SK-N-SH (cell line): ENCODE data around the gene CLCN2. TPM values are rescaled to one million over a fixed set of nuclear protein-coding genes. Genes with fewer than 3 reads are reported as not detected.

Experiments used
- CTCF ChIA-PET: fragments of 300-600, 350-600 bp; formaldehyde crosslinking; extraction: SDS; loops from one replicate; lab custom pipeline; 2021; lab: Yijun Ruan, JAX
- POLR2A ChIA-PET: fragments of 350-600 bp; sonication (Branson Sonifier 250); formaldehyde crosslinking; extraction: SDS; loops from one replicate; lab custom pipeline; 2020; ENCODE audit warnings: antibody characterized with exemption, inconsistent platforms; lab: Yijun Ruan, JAX
- DNase-seq: peaks from one replicate; pipeline ENCODE4 v3.0.0; 2012
- H2AFZ ChIP-seq: fragments of 200-600 bp; sonication (generic); 2 replicates; pipeline ENCODE4 v1.8.1; 2016; ENCODE audit warnings: antibody characterized with exemption, mild to moderate bottlenecking, low read depth
- H3F3A ChIP-seq: fragments of 200-600 bp; sonication (generic); replicated peaks from 2 replicates; pipeline ENCODE3; 2016; ENCODE audit warnings: antibody characterized with exemption, mild to moderate bottlenecking; ENCODE audit not compliant: insufficient read depth
- H3K27ac ChIP-seq, 2 experiments: fragments of 200-500 bp in 1 of 2; fragments of 200-600 bp in 1 of 2; sonication (Bioruptor generic) in 1 of 2; sonication (generic), shearing (Covaris generic) in 1 of 2; 2 replicates each; pipeline versions ENCODE4 v1.5.1 to v1.6.1; 2014 to 2016; ENCODE audit warnings: low read depth in 2 of 2, inconsistent platforms in 1 of 2, low read length in 1 of 2, mild to moderate bottlenecking in 1 of 2, mixed read lengths in 1 of 2
- H3K27me3 ChIP-seq: fragments of 200-600 bp; sonication (generic), shearing (Covaris generic); 2 replicates; pipeline ENCODE4 v1.6.1; 2016; ENCODE audit warnings: mixed run types; ENCODE audit not compliant: insufficient read depth
- H3K36me3 ChIP-seq, 2 experiments: fragments of 200-500 bp in 1 of 2; fragments of 200-600 bp in 1 of 2; sonication (Bioruptor generic) in 1 of 2; sonication (generic) in 1 of 2; replicated peaks in 1 of 2; 2 replicates each; pipeline versions ENCODE3 to v1.5.1; 2014 to 2016; ENCODE audit warnings: low read length in 1 of 2, mild to moderate bottlenecking in 1 of 2; ENCODE audit not compliant: insufficient read depth in 2 of 2, control insufficient read depth in 1 of 2
- H3K4me1 ChIP-seq, 2 experiments: fragments of 200-500 bp in 1 of 2; fragments of 200-600 bp in 1 of 2; sonication (Bioruptor generic) in 1 of 2; sonication (generic), shearing (Covaris generic) in 1 of 2; 2 replicates each; pipeline versions ENCODE4 v1.5.1 to v1.6.1; 2014 to 2016; ENCODE audit warnings: low read depth in 1 of 2, low read length in 1 of 2, mixed run types in 1 of 2; ENCODE audit not compliant: insufficient read depth in 2 of 2, control insufficient read depth in 1 of 2
- H3K4me2 ChIP-seq: fragments of 200-600 bp; sonication (generic), shearing (Covaris generic); 2 replicates; pipeline ENCODE4 v1.6.1; 2017; ENCODE audit warnings: mixed run types
- H3K4me3 ChIP-seq, 2 experiments: fragments of 200-500 bp in 1 of 2; fragments of 200-600 bp in 1 of 2; sonication (Bioruptor generic) in 1 of 2; sonication (generic), shearing (Covaris generic) in 1 of 2; 2 replicates each; pipeline versions ENCODE4 v1.5.1 to v1.8.1; 2014 to 2016; ENCODE audit warnings: low read depth in 2 of 2, inconsistent platforms in 1 of 2, low read length in 1 of 2, mild to moderate bottlenecking in 1 of 2, mixed read lengths in 1 of 2, moderate library complexity in 1 of 2
- H3K79me2 ChIP-seq: fragments of 200-600 bp; sonication (generic); 2 replicates; pipeline ENCODE4 v1.8.1; 2017; ENCODE audit warnings: mild to moderate bottlenecking; ENCODE audit not compliant: insufficient read depth
- H3K9ac ChIP-seq: fragments of 200-600 bp; sonication (generic); 2 replicates; pipeline ENCODE4 v1.6.1; 2017; ENCODE audit warnings: mixed run types
- H3K9me2 ChIP-seq: fragments of 200-600 bp; sonication (generic); 2 replicates; pipeline ENCODE4 v1.6.1; 2017; ENCODE audit warnings: mixed run types
- H3K9me3 ChIP-seq: fragments of 200-600 bp; sonication (generic); 2 replicates; pipeline ENCODE4 v1.6.1; 2017; ENCODE audit warnings: mixed run types, mild to moderate bottlenecking, moderate library complexity
- H4K20me1 ChIP-seq: fragments of 200-600 bp; sonication (generic); 2 replicates; pipeline ENCODE4 v1.6.1; 2017; ENCODE audit warnings: mild to moderate bottlenecking, mixed run types; ENCODE audit not compliant: insufficient read depth
- ELF1 ChIP-seq: IDR thresholded peaks from 2 replicates; pipeline ENCODE4 v1.4.0; 2012
- EZH2phosphoT487 ChIP-seq: fragments of 200-600 bp; sonication (generic); IDR thresholded peaks from 2 replicates; pipeline ENCODE4 v1.6.1; 2017; ENCODE audit warnings: low read depth, mixed run types, mild to moderate bottlenecking, antibody characterized with exemption, moderate library complexity, borderline replicate concordance
- FOXM1 ChIP-seq: IDR thresholded peaks from 2 replicates; pipeline ENCODE4 v1.4.0; 2012; ENCODE audit warnings: low read depth, mild to moderate bottlenecking
- GABPA ChIP-seq: IDR thresholded peaks from 2 replicates; pipeline ENCODE4 v1.4.0; 2012; ENCODE audit warnings: low read depth, mild to moderate bottlenecking
- IRF3 ChIP-seq: fragments of 150-350 bp; IDR thresholded peaks from 2 replicates; pipeline ENCODE4 v1.6.1; 2016; ENCODE audit warnings: mild to moderate bottlenecking, low read depth, low read length
- JUND ChIP-seq: IDR thresholded peaks from 2 replicates; pipeline ENCODE4 v1.4.0; 2012
- MAX ChIP-seq: IDR thresholded peaks from 2 replicates; pipeline ENCODE4 v1.4.0; 2012; ENCODE audit warnings: low read depth
- MEF2A ChIP-seq: IDR thresholded peaks from 2 replicates; pipeline ENCODE4 v1.4.0; 2012; ENCODE audit warnings: low read depth, borderline replicate concordance
- MXI1 ChIP-seq: IDR thresholded peaks from 2 replicates; pipeline ENCODE4 v1.6.1; 2012; ENCODE audit warnings: mild to moderate bottlenecking, low read depth, low read length, improper control_type of control experiment
- NFIC ChIP-seq: IDR thresholded peaks from 2 replicates; pipeline ENCODE4 v1.4.0; 2012; ENCODE audit warnings: borderline replicate concordance
- NRF1 ChIP-seq: IDR thresholded peaks from 2 replicates; pipeline ENCODE4 v1.6.1; 2012; ENCODE audit warnings: low read depth, mild to moderate bottlenecking, low read length
- POLR2AphosphoS5 ChIP-seq: IDR thresholded peaks from 2 replicates; pipeline ENCODE4 v1.6.1; 2012; ENCODE audit warnings: low read depth, low read length
- RCOR1 ChIP-seq: fragments of 150-350 bp; IDR thresholded peaks from 2 replicates; pipeline ENCODE4 v1.6.1; 2017; ENCODE audit warnings: antibody characterized with exemption, low read length
- REST ChIP-seq: IDR thresholded peaks from 2 replicates; pipeline ENCODE4 v1.6.1; 2012; ENCODE audit warnings: mild to moderate bottlenecking, low read depth, low read length, moderate library complexity
- RXRA ChIP-seq: IDR thresholded peaks from 2 replicates; pipeline ENCODE4 v1.4.0; 2012; ENCODE audit warnings: low read depth, mild to moderate bottlenecking, borderline replicate concordance
- SIN3A ChIP-seq: IDR thresholded peaks from 2 replicates; pipeline ENCODE4 v1.6.1; 2012; ENCODE audit warnings: low read depth, mild to moderate bottlenecking, low read length, moderate library complexity, borderline replicate concordance
- TAF1 ChIP-seq: IDR thresholded peaks from 2 replicates; pipeline ENCODE4 v1.6.1; 2012; ENCODE audit warnings: low read depth, mild to moderate bottlenecking, low read length, moderate library complexity, borderline replicate concordance
- TCF12 ChIP-seq: IDR thresholded peaks from 2 replicates; pipeline ENCODE4 v1.4.0; 2012
- TEAD4 ChIP-seq: IDR thresholded peaks from 2 replicates; pipeline ENCODE4 v1.4.0; 2012; ENCODE audit warnings: mild to moderate bottlenecking, borderline replicate concordance; ENCODE audit not compliant: insufficient read depth
- USF1 ChIP-seq: IDR thresholded peaks from 2 replicates; pipeline ENCODE4 v1.4.0; 2012; ENCODE audit warnings: low read depth, borderline replicate concordance
- USF2 ChIP-seq: fragments of 150-350 bp; IDR thresholded peaks from 2 replicates; pipeline ENCODE4 v1.6.1; 2017; ENCODE audit warnings: antibody characterized with exemption, low read length, low read depth, borderline replicate concordance
- WGBS: methylation state at CpG from one replicate; pipeline ENCODE4 v1.1.6; 2017; ENCODE audit warnings: low lambda C conversion rate; 5-methylcytosine and 5-hydroxymethylcytosine counted together
- polyA plus RNA-seq, 3 experiments: library from polyadenylated mRNA; depleted of rRNA; stranded (reverse); fragments of >200 nt; gene quantifications; 2 replicates each; pipeline ENCODE4 v1.2.3, GENCODE V29; 2012

Gene CLCN2
- polyA plus RNA-seq, 1 of the 3 experiments (the other 2 are of a cell fraction): 9.1 TPM

- 4% methylated on average over 10 of the region's 40 CpGs for WGBS
- TF ChIP-seq NRF1 (peak; percentile 91), TCF12 (no peak; the same call in 1 of the 2 replicates), NFIC (no peak), EZH2phosphoT487 (no peak), USF2 (peak; percentile 97), FOXM1 (no peak), TEAD4 (no peak), RCOR1 (no peak), GABPA (peak; percentile 30; the same call in 1 of the 2 replicates), REST (no peak), JUND (no peak), POLR2AphosphoS5 (peak; percentile 72), MEF2A (no peak), USF1 (peak; percentile 98), ELF1 (peak; percentile 52; the same call in 1 of the 2 replicates), TAF1 (peak; percentile 91), MXI1 (peak; percentile 74), RXRA (no peak), MAX (peak; percentile 80), SIN3A (peak; percentile 62; the same call in 1 of the 2 replicates), IRF3 (no peak)
- Histone ChIP-seq H3K79me2 (peaks cover 48% of the 10 kb centered on the region), H3K9me2 (no peaks in the 10 kb centered on the region), H3K36me3 (peaks cover 11 to 13% of the 10 kb centered on the region in 2 experiments), H3K4me3 (peak within 1 kb of the TSS; percentile 64 to 70), H3K27ac (peak within 1 kb of the TSS; percentile 86 to 89), H3K27me3 (no peaks in the 10 kb centered on the region), H3K9ac (peak within 1 kb of the TSS; percentile 94), H3F3A (peaks cover 48% of the 10 kb centered on the region), H3K4me2 (peak within 1 kb of the TSS; percentile 99), H3K4me1 (peaks cover 22 to 25% of the 10 kb centered on the region in 2 experiments; a peak in 3 of 4 replicates), H2AFZ (peak within 1 kb of the TSS; percentile 97), H3K9me3 (no peaks in the 10 kb centered on the region), H4K20me1 (peaks cover 37% of the 10 kb centered on the region)
- CTCF ChIA-PET: no interaction called here
- POLR2A ChIA-PET: no interaction called here
- DNase-seq: peak; percentile 99
These were observed 47.1 kb downstream of the CLCN2 start, which contains the start of gene EIF4G1 for GRCh38 chr3:184314363-184314699. EIF4G1 (plus strand) TSS chr3:184314606; CDS start chr3:184315797, 1,191 bp downstream.
